HCEC 1CT (cell line): ENCODE data around the gene ZBP1.
"Not testable (repeated sequence)": the region's sequence is repeated elsewhere in the genome, so short reads cannot be mapped to it uniquely, and the experiment has no call there.

Experiments used
- DNase-seq: peaks from one replicate; pipeline ENCODE4 v3.0.0-alpha.2; 2017

ZBP1 gene

DNA sequence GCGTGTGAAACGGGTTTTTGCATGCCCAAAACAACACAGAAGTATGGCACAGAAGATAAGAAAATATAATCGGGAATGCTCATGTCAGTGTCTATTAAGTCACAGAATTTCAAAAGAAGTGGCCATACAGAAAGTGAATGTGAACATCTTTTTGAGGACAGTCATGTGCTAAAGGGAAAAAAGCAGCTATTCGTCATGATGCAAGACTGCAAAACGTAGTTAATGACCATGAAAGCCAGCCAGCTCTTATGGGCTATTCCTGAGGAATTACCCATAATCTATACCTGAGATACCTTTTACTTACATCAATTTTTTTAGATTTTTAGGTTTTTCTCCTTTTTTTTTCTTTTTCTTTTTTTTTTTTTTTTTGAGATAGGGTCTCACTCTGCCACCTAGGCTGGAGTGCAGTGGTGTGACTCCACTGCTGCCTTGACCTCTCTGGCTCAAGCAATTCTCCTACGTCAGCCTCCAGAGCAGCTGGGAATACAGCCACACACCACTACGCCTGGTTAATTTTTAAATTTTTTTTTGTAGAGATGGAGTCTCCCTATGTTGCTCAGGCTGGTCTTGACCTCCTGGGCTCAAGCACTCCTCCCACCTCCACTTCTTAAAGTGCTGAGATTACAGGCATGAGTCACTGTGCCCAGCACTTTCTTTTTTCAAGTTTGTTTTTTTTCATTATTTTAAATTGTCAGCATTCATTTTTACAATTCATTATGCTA, 18.1 kb upstream of the ZBP1 start:
- no peak for DNase-seq

DNA sequence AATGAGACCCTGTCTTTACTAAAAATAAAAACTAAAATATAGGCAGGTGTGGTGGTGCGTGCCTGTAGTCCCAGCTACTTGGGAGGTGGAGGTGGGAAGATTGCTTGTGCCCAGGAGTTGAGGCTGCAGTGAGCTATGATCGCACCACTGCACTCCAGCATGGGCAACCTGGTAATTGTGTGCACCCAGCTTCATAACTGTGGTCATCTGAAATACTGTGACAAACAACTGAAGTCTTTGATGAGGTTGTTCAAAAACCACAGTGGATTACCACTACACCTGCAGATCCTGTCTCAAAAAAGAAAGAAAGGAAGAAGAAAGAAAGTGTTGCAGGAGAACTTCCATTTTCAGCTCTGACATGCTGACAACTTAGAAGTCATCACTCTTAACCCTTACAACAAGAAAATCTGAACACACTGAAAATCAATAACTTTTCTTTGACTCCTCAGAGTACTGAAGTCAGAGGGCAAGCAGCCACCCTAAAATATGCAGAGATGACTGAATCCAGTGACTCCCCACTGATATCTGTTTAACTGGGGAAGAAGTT, 13.8 kb upstream of the ZBP1 start:
- DNase-seq: no peak

DNA sequence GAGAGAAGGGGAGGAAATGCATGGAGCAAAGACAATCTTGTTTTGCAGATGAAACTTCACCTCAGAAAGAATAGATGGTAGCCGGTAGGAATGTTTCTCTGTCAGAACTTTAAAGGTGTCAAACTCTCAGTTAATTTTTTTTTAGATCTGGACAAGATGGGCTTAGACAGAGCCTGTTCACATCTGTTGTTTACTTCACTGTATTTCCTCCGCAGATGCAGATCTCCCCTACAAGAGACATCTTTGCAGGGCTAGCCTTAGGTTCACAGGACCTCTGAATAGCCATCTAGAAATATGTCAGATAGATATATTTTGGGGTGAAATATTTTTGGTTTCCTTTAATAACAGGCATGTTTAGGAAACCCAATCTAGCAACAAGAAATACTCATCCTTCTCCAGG, 12.1 kb upstream of the ZBP1 start:
- DNase-seq: no peak

DNA sequence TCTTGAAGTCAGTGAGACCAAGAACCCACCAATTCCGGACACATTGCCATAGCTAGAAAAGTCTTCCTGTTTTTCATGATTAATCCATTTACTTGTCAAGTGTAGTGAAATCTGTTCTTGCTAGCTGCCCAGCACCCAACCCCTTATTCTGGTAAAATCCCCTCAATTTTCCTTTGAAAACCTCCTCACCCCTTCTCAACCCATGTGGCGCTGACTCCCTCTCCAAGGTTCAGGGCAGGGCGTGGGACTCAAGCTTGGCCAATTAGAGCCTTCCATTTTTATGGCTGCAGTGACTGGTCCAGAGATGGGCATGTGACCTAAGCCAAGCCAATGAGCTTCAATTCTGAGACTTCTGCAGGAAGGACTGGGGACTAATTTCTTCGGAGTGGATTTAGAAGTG, 9.8 kb upstream of the ZBP1 start:
- no peak for DNase-seq

DNA sequence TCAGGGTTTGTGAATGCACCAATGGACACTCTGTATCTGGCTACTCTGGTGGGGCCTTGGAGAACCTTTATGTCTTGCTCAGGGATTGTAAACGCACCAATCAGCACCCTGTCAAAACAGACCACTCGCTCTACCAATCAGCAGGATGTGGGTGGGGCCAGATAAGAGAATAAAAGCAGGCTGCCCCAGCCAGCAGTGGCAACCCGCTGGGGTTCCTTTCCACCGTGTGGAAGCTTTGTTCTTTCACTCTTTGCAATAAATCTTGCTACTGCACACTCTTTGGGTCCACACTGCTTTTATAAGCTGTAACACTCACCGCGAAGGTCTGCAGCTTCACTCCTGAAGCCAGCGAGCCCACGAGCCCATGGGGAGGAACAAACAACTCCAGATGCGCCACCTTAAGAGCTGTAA, 9.3 kb upstream of the ZBP1 start:
- DNase-seq: not testable (repeated sequence)

DNA sequence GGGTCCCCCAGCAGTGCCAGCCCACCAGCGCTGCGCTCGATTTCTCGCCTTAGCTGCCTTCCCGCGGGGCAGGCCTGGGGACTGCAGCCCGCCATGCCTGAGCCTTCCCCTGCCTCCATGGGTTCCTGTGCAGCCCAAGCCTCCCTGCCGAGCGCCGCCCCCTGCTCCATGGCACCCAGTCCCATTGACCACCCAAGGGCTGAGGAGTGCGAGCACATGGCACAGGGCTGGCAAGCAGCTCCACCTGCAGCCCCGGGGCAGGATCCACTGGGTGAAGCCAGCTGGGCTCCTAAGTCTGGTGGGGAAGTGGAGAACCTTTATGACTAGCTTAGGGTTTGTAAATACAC, 8.7 kb upstream of the ZBP1 start:
- not testable (repeated sequence) for DNase-seq

DNA sequence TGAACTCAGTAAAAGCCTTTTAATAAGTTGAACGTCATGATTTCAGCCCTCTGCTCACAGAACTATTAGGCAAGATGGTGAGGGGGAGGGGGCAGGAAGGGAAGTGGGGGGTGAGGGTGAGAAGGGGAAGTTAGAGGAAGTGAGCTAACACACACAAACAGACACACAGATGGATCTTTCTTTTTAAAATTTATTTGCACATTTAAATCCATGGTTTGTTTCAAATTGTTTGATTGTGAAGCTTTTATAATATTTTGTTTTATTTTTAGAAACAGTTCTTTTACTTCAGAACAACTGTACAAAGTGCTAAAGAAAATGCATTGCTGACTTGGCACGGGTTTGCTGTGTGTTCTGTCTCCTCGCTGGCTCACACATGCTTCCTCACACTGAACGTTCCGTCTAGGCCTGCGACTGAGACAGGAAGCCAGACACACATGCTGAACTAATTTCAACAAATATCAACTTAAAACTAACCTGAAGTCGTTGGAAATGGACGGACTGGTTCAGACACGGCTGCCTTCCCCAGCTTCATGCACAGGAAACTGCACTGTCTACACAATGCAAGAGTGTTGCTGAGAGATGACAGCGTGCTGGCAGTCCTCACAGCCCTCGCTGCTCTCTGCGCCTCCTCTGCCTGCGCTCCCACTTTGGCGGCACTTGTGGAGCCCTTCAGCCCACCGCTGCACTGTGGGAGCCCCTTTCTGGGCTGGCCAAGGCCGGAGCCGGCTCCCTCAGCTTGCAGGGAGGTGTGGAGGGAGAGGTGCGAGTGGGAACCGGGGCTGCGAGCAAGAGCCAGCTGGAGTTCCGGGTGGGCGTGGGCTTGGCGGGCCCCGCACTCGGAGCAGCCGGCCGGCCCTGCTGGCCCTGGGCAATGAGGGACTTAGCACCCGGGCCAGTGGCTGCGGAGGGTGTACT, 8.1 kb upstream of the ZBP1 start:
- DNase-seq: no peak

DNA sequence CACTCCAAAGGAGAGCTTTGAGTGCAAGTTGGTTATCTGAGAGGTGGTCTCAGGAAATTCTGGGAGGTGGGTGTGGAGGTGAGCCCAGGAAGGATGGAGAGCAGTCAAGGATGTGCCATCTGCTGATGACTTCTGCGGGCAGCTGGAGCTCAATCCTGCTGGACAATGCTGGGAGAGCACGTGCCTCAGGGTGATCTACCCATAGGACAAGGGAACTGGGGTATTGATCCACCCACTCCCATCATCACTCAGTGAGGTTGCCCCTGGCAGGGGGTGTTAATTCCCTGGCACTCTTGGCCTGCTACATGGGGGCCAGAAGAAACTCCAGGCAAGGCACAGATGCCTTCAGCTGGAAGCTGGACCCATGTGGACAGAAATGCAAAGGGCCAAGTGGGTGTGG, 7.1 kb upstream of the ZBP1 start:
- no peak for DNase-seq

DNA sequence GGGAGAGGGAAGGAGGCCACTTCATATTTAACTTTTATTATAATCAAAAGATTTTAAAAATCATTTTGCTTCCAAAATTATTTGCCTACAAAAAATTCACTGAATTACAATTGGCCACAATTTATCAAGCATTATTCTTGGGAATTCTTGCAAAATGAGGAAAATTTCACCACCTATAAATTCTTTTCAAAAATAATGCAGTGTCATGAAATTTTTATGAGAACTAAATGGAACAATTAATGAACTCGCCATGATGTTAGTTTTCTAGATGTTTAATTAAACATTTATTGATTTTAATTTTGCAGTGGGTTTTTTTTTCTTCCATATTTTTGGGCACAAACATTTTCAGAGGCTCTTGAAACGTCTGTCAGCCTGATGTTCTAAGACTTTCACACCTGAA, 5.8 kb upstream of the ZBP1 start:
- no peak for DNase-seq

DNA sequence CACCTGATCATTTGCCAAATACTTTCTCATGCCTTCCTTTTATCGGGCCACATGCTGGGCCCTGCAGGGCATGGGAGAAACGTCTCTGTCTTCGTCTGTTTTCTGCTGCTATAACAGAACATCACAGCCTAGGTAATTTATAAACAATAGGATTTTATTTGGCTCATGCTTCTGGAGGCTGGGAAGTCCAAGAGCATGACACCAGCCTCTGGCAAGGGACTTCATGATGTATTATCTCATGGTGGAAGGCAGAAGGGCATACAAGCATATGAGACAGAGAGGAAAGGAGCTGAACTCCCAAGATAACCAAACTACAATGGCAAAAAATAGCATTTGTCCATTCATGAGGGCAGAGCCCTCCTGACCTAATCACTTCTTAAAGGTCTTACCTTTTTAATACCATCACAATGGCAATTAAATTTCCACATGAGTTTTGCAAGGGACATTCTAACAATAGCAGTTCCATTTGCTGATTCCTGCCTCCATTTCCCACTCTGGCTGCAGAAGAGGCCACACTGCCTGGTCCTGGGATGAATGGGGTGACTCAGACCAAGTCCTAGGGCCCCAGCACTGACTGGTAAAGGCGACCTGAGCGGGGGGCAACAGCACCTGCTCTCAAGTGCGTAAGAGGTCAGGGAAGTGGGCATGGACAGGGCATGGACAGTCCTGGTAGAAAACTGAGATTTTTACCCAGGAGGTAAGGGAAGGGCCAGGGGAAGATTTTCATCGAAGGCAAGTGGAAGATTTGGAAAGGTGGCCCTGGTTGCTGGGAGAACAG, 5.1 kb upstream of the ZBP1 start:
- no peak for DNase-seq

DNA sequence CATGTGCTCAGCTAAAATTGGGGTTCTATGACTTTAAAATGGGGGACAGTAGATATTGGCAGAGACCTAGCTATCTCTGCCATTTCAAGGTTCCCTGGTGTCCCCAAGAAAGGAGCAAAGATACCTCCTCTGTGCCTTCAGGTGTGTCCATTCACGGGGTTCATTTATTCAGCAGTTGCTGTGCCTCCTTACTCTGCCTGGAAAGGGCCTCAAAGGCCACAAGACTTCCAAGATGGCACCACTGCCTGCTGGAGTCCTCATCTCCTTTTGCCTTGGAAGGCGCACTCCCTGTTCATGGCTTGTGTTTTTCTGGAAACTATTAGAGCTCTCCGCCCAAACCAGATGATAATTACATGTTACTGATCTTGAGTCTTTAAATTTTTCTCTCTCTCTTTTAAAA, 3.9 kb upstream of the ZBP1 start:
- no peak for DNase-seq

DNA sequence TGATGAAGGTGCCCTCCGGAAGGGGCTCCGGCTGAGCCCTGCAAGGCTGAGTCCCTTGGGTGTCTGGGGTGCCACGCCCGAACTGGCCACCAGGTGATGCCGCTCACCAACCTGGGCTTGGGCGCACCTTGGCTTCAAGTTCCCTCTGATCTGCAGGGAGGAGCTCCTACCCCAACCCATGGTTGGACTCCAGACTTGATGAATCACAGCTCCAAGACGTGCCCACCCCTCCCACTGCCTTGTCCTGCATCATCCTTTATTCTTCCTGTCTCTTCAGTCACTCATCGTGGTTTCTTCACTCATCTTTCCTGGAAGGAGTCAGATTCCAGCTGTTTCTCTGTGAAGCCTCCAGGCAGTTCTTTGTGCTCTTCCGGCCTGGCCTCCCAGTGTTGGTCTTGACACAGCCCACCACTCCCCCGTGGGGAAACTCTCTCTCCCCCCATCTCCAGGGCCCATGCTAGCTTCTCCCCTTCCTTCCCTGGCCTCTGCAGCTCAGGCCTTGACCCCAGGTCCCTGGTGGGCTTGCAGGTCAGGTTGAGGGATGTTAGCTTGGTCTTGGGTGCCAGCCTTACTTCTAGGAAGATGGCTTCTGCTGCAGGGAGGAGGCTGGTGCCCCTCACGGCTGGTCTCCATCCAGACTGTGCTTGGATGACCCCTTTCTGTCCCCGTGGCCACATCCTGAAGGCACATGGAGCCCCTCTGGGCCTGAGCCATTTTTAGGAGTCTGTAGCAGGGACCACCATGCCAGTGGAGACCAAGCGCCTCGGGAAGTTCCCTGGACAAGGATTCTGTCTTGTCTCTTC, 2.6 kb upstream of the ZBP1 start:
- no peak for DNase-seq

DNA sequence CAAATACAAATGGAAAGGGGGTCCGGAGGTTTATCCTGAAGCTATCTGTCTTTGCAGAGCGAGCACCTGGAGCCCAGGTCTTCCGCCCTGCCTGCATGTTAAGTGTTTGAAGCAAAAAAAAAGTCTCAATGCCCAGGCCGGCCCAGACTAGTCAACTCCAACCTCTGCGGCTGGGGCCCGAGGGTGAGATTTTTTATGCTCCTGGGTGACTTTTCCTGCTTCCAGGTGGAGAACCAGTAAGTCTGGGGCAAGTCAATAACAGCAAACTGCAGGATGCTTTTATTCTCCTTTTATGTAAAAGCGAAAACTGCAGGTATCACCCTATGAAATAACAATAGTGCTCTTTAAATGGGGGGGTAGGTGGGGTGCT, 2.0 kb upstream of the ZBP1 start:
- no peak for DNase-seq

DNA sequence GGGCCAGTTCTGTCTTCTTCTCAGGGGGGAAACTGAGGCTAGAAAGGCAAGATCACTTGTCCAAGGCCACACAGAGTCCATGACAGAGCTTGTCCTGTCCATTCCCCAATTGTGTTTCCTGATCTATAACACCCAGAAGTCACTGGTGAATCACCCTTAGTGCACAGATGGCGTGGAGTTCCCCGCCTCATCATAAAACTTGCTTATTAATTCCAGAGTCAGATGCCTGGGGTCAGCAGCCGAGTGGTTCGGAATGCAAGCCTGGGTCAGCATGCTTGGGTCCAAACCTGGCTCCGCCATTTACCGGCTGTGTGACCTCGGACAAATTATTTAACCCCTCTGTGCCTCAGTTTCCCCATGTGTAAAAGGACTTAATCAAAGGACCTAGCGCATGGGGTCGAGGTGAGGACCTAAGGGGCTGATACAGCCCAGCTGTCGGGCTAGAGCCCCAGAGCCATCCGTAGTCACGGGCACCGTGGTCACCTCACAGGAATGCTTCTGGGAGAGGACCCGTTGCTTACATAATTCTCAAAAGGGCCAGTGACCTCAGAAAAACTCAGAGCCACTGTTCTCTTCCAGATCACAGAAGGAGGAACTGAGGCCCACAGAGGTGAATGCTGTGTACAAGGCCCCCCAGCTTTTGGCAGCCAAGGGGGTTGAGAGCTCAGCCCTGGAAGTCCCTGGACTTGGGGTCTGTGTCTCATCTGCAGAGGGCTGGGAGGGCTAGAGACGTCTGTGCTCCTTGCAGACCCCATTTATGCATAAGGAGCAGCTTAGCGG, 1.4 kb upstream of the ZBP1 start:
- DNase-seq: no peak

DNA sequence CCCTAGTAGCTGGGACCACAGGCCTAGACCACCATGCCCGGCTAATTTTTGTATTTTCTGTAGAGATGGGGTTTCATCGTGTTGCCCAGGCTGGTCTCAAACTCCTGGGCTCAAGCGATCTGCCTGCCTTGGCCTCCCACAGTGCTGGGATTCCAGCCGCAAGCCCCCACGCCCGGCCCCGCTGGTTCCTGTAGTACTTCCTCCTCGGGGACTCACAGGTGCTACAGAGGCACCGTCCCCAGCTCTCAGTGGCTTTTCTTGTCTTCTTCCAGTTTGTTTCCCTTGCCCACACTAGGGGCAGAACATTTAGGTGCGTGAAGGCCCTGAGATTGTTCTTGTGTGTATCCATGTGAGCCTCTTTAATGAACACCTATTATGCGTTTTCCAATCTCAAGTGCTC, 773 bp upstream of the ZBP1 start:
- no peak for DNase-seq

DNA sequence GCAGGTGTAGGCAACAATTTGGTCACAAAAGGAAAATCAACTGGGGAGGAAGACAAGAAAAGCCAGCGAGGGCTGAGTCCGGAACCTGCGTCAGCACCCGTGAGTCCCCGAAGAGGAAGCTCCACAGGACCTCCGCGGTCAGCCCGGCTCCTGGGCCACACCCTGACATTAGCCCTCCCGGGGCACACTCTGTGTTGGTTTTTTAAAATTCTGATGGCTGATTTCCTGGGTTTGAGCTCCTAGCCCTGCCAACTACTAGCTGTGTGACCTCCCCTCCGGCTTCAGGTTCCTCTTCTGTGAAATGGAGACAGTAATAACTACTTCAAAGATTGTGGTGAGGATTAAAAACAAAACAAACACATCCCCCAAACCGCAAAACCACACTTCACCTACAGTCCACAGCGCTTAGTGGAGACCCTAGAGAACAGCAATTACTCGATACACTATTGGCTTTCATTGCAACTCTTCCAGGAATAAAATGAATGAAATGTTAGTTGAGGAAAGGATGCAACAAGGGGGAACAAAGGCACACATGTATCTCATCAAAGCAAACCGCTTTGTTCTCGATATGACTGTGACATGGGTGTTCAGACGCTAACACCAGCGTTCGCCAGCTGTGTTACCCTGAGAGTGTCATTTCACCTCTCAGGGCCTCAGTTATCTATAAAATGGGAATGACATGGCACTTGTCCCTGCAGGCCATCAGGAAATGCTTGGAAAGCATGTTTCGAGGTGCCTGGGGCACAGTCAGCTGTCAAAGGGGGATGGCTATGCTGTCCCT, 985 bp downstream of the ZBP1 start:
- no peak for DNase-seq

DNA sequence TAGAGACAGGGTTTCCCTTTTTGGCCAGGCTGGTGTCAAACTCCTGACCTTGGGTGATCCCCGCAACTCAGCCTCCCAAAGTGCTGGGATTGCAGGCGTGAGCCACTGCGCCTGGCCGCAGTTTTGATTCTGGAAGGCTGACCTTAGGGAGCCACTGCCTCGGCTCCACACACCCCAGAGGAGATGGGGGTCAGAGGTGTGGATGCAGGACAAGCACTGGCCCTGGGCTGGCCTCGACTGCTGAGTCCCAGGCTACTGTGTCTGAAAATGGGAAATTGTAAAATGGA, 1.5 kb downstream of the ZBP1 start:
- DNase-seq: no peak

DNA sequence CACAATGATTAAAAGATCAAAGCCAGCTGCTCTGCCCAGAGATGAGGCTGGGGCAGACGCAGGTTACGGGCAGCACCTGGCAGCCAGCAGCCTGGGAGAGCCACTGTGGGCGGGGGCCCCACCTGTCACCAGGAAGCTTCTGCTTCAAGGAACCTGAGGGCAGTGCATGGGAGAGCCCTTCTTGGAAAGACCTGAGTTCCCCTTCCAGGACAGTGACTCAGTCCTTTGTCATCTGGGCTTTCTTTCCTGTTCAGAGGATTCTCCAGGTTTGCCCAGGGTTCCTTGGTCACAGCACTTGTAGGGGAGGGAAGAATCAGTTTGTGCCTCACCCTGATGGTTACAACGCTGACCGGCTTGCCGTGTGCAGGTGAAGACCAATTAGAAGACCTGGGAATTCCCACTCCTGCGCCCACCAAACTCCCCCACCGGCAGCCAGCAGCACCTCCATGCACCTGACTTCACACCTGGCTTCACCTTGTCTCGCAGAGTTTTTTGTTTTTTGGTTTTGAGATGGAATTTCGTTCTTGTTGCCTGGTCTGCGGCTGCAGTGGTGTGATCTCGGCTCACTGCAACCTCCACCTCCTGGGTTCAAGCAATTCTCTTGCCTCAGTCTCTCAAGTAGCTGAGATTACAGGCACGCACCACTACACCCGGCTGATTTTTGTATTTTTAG, 2.0 kb downstream of the ZBP1 start:
- no peak for DNase-seq

DNA sequence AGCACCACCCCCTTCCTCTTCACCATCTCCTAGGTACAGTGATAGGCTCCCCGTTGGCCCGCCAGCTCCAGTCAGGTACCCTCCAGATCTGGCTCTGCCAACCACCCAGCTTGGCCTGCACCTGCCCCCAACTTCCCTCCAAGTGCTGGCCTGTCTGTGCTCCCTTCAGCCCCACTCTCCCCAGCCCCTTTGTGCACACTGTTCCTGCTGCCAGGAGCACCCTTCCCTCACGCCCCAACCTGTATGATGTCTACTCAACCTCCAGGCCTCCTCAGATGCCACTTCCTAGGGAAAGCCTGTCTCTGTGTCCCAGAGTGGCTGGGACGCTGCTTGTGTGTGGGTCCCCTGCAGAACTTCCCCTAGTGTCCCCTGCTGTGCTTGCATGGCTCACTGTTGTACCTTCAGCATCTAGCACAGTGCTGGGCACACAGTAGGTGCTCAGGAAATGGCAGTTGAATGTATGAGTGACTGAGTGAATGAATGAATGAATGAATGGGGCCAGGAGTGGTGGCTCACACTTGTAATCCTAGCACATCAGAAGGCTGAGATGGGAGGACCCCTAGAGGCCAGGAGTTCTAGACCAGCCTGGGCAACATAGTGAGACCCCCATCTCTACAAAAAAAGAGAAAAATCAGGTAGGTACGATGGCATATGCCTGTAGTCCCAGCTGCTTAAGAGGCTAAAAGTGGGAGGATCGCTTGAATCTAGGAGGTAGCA, 3.0 kb downstream of the ZBP1 start:
- no peak for DNase-seq
